K562 (cell line): ENCODE results near the gene GET3. TPM values are rescaled to one million over a fixed set of nuclear protein-coding genes. Genes with fewer than 3 reads are reported as not detected.

Experiments used
- ATAC-seq: fragments of 200-7000 bp; cut with Tn5 transposase; 3 replicates; pipeline ENCODE4 v1.9.1; 2020; ENCODE audit warnings: moderate library complexity
- BruUV-seq: library from RNA; stranded (reverse); fragments of 400-500 nt; replicated peaks from 2 replicates; lab custom pipeline; 2021; lab: Mats Ljungman, UMichigan
- CTCF ChIA-PET: fragments of 300-600 bp; formaldehyde crosslinking; extraction: SDS; loops from one replicate; lab custom pipeline; 2021; ENCODE audit warnings: low intra/inter-chr PET ratio; lab: Yijun Ruan, JAX
- POLR2A ChIA-PET: fragments of 300-600, 350-650 bp; sonication (Branson Sonifier 250); formaldehyde crosslinking; extraction: SDS; loops from one replicate; lab custom pipeline; 2021; ENCODE audit warnings: antibody characterized with exemption, inconsistent platforms; lab: Yijun Ruan, JAX
- DNase-seq, 4 experiments: peaks; one replicate each; pipeline versions ENCODE4 v3.0.0 to v3.0.0-alpha.2; 2011 to 2018; ENCODE audit warnings: low spot score in 3 of 4, mixed read lengths in 3 of 4; ENCODE audit errors: extremely low read depth in 1 of 4
- FAIRE-seq: peaks from 2 replicates; lab custom pipeline; 2011; peaks lifted over from hg19 to GRCh38; lab: Jason Lieb, UNC
- H2AFZ ChIP-seq: 2 replicates; pipeline ENCODE4 v1.6.0; 2011; ENCODE audit warnings: low read depth, low read length, control low read depth, inconsistent platforms
- H3K27ac ChIP-seq: fragments of 200-600 bp; 3 replicates; pipeline ENCODE4 v1.8.0; 2011; ENCODE audit warnings: low read depth, mild to moderate bottlenecking, control low read depth, inconsistent platforms, low read length, moderate library complexity, mixed read lengths; ENCODE audit errors: extremely low read depth
- H3K27me3 ChIP-seq, 2 experiments: fragments of 300-600 bp in 1 of 2; 2 replicates in 1 of 2; 3 replicates in 1 of 2; pipeline versions ENCODE4 v1.6.0 to v1.8.0; 2011; ENCODE audit warnings: inconsistent platforms in 2 of 2, low read length in 2 of 2, mild to moderate bottlenecking in 1 of 2, mixed read lengths in 1 of 2, moderate library complexity in 1 of 2; ENCODE audit not compliant: control insufficient read depth in 2 of 2, insufficient read depth in 2 of 2
- H3K36me3 ChIP-seq: fragments of 300-600 bp; 3 replicates; pipeline ENCODE4 v1.8.0; 2011; ENCODE audit warnings: mild to moderate bottlenecking, low read length, inconsistent platforms; ENCODE audit not compliant: control insufficient read depth, insufficient read depth
- H3K4me1 ChIP-seq, 2 experiments: fragments of 200-600 bp in 1 of 2; replicated peaks in 1 of 2; 2 replicates in 1 of 2; 3 replicates in 1 of 2; pipeline versions ENCODE4 v1.5.1 to v1.8.0; 2011; ENCODE audit warnings: inconsistent platforms in 2 of 2, low read length in 2 of 2, mild to moderate bottlenecking in 1 of 2, mixed read lengths in 1 of 2, moderate library complexity in 1 of 2; ENCODE audit not compliant: control insufficient read depth in 2 of 2, insufficient read depth in 2 of 2
- H3K4me2 ChIP-seq: 2 replicates; pipeline ENCODE4 v1.6.1; 2011; ENCODE audit warnings: low read length, control low read depth, inconsistent platforms, mixed read lengths; ENCODE audit not compliant: insufficient read depth
- H3K4me3 ChIP-seq: fragments of 200-600 bp; sonication (generic), shearing (Covaris generic); 2 replicates; pipeline ENCODE4 v1.5.1; 2016; ENCODE audit warnings: control low read depth, inconsistent platforms
- H3K79me2 ChIP-seq: fragments of 200-600 bp; 3 replicates; pipeline ENCODE4 v1.8.0; 2011; ENCODE audit warnings: low read length, inconsistent platforms; ENCODE audit not compliant: control insufficient read depth, insufficient read depth
- H3K9ac ChIP-seq, 2 experiments: 2 replicates each; pipeline versions ENCODE4 v1.6.0 to v1.6.1; 2011; ENCODE audit warnings: low read depth in 2 of 2, low read length in 2 of 2, control low read depth in 1 of 2, inconsistent platforms in 1 of 2, mild to moderate bottlenecking in 1 of 2, mixed read lengths in 1 of 2; ENCODE audit not compliant: insufficient read depth in 1 of 2
- H3K9me1 ChIP-seq: one replicate; pipeline ENCODE4 v1.6.0; 2011; ENCODE audit warnings: inconsistent platforms, mild to moderate bottlenecking, low read length, moderate library complexity; ENCODE audit not compliant: control insufficient read depth, insufficient read depth
- H3K9me3 ChIP-seq: replicated peaks from 2 replicates; pipeline ENCODE4 v1.5.1; 2011; ENCODE audit warnings: low read depth, low read length, inconsistent platforms; ENCODE audit not compliant: control insufficient read depth, insufficient read depth
- H4K20me1 ChIP-seq: replicated peaks from 2 replicates; pipeline ENCODE4 v1.6.1; 2011; ENCODE audit warnings: low read length, inconsistent platforms, mixed read lengths; ENCODE audit not compliant: control insufficient read depth, insufficient read depth
- CREM ChIP-seq: IDR thresholded peaks from 2 replicates; pipeline ENCODE4 v1.6.1; 2014; ENCODE audit warnings: antibody characterized with exemption, low read depth
- MCM5 ChIP-seq: fragments of 450-650 bp; IDR thresholded peaks from 2 replicates; pipeline ENCODE4 v1.6.1; 2016; ENCODE audit warnings: low read depth
- ZBED1 ChIP-seq: IDR thresholded peaks from 2 replicates; pipeline ENCODE4 v1.6.1; 2014
- WGBS: fragments of 100-300 bp; shearing (Covaris generic); methylation state at CpG from one replicate; pipeline ENCODE4 v1.1.6; 2016; ENCODE audit warnings: low coverage, mixed read lengths; ENCODE audit not compliant: insufficient coverage; ENCODE audit errors: missing lambda C conversion rate; 5-methylcytosine and 5-hydroxymethylcytosine counted together
- in situ Hi-C: fragments of 300-500 bp; cut with MboI; formaldehyde crosslinking; loops from 4 replicates; pipeline ENCODE4 v1.15.0; 2018; ENCODE audit warnings: inconsistent platforms, mixed read lengths
- intact Hi-C: fragments of 100-400 bp; cut with micrococcal nuclease; formaldehyde crosslinking; loops from 2 replicates; pipeline ENCODE4 v1.14.2; 2022
- polyA plus RNA-seq, 8 experiments: library from polyadenylated mRNA; depleted of rRNA in 4 of 8; stranded (reverse) in 5 of 8; unstranded in 3 of 8; fragments of >200 nt; fragmentation: Nextera tagmentation in 2 of 8; fragmentation: Illumina TruSeq in 1 of 8; extraction: Ambion mirVana in 2 of 8; extraction: Trizol in 1 of 8; gene quantifications; 2 replicates each; pipeline versions ENCODE4 v1.2.1 to v1.2.3, GENCODE V29; 2011 to 2014; ENCODE audit warnings: inconsistent platforms in 1 of 8, missing spikeins in 1 of 8
- total RNA-seq, 7 experiments: library from RNA; depleted of rRNA in 6 of 7; stranded (reverse); fragments of >200 nt in 6 of 7; fragmentation: Illumina TruSeq in 2 of 7; extraction: Trizol in 2 of 7; gene quantifications; 2 replicates each; pipeline versions ENCODE4 v1.2.1 to v1.2.3, GENCODE V29; 2011 to 2021; ENCODE audit warnings: low replicate concordance in 1 of 7
- TF ChIP-seq, protein P1 (sequence below): sonication (generic); IDR thresholded peaks from 2 replicates; pipeline ENCODE4 v1.6.1; 2016
- TF ChIP-seq, protein P2 (sequence below), 2 experiments: IDR thresholded peaks; 2 replicates each; pipeline ENCODE4 v1.6.1; 2012; ENCODE audit warnings: improper control_type of control experiment in 2 of 2, low read depth in 2 of 2, low read length in 2 of 2, borderline replicate concordance in 1 of 2
- TF ChIP-seq, protein P3 (sequence below), 3 experiments: IDR thresholded peaks in 2 of 3; conservative IDR thresholded peaks in 1 of 3; 2 replicates each; pipeline ENCODE4 v1.5.1; 2011 to 2012; ENCODE audit warnings: low read length in 3 of 3, mild to moderate bottlenecking in 3 of 3, control low read depth in 2 of 3, improper control_type of control experiment in 1 of 3, inconsistent platforms in 1 of 3, low read depth in 1 of 3, mixed read lengths in 1 of 3, moderate library complexity in 1 of 3; ENCODE audit not compliant: insufficient read depth in 2 of 3

The GET3 gene
- total and polyA plus RNA-seq, 9 of the 15 experiments (the other 6 are each of a cell fraction or from before 2014, with no cell fraction given) = 8.3 to 83.5 (median 51.8) TPM

DNA sequence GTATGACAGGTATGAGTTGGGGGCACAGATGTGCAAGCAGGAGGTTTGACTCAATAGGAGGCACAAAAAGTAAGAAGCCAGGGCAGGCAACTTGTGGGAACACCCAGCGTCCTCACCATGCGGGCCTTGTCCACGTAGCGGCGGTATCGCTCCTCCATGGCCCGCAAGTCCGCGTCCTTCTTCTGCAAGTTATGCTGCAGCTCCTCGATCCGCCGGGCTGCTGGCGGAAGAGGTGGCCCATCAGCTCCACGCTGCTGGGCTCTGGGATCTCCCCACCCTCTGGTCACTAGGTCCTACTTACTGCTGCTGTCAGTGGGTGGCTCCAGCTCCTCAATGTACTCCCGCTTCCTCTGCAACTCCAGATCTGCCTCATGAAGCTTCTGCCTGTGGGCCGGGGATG lies 27.4 kb downstream of the GET3 start (continued):
- TF ChIP-seq, protein P1, sequence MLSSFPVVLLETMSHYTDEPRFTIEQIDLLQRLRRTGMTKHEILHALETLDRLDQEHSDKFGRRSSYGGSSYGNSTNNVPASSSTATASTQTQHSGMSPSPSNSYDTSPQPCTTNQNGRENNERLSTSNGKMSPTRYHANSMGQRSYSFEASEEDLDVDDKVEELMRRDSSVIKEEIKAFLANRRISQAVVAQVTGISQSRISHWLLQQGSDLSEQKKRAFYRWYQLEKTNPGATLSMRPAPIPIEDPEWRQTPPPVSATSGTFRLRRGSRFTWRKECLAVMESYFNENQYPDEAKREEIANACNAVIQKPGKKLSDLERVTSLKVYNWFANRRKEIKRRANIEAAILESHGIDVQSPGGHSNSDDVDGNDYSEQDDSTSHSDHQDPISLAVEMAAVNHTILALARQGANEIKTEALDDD = no peak

DNA sequence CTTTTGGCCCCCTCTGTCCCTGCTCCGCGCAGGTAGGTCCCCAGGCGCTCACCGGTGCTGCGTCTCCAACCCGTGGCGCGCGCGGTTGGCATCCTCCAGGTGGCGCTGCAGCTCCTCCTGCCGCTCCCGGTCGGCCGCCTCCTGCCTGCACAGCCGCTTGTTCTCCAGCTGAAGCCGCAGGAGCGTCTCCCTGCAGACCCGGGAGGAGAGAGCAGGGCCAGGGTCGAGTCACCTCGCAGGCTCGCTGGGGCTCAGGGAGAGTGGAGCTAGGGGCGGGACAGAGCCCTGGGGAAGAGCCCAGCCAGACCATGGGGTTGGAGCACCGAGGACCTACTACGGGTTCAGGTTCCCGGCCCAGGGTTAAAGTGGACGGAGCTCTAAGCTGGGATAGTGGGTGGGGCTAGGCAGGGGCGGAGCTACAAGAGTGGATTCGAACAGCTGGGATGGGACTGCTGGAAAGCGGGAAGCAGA lies 28.8 kb downstream of the GET3 start:
- Histone ChIP-seq H3K36me3 (peaks cover 6% of the 10 kb centered on the region; the same call in 1 of the 3 replicates), H3K27ac (no peak overlapping the region), H3K4me1 (peaks cover 0 to 29% of the 10 kb centered on the region in 2 experiments; a peak in 2 of 5 replicates), H2AFZ (peak overlapping the region; percentile 77; the same call in 1 of the 2 replicates), H3K4me2 (peak overlapping the region; percentile 69), H3K9ac (peak overlapping the region in 1 of 2 experiments; percentile 53; a peak in 2 of 4 replicates), H3K79me2 (no peaks in the 10 kb centered on the region), H4K20me1 (no peaks in the 10 kb centered on the region), H3K27me3 (no peaks in the 10 kb centered on the region), H3K9me3 (no peaks in the 10 kb centered on the region), H3K9me1 (no peaks in the 10 kb centered on the region), H3K4me3 (peak overlapping the region; percentile 41)
- intact Hi-C loops (no loop called here), in situ Hi-C loops (loop anchor here (5.0 kb wide), 1 partner anchor 81 kb away; no protein-coding TSS in a partner anchor)
- WGBS = 43% methylated on average over 30 of the region's 30 CpGs
- ATAC-seq = peak; percentile 95
- ChIA-PET POLR2A (interaction anchor here (0.6 to 3.9 kb wide), 5 partner anchors 9 to 50 kb away, joined by 3 to 27 read pairs (median 5); partner anchors contain the start of genes JUNB and TNPO2), CTCF (interaction anchor here (0.6 to 1.3 kb wide), 2 partner anchors 30 to 49 kb away, joined by 5 to 6 read pairs; no protein-coding TSS in a partner anchor)
- peak; percentile 44 to 72 (median 54) for DNase-seq
- no TSS peak for BruUV-seq
- FAIRE-seq = no peak
- TF ChIP-seq ZBED1 = no peak
- TF ChIP-seq, protein P2, sequence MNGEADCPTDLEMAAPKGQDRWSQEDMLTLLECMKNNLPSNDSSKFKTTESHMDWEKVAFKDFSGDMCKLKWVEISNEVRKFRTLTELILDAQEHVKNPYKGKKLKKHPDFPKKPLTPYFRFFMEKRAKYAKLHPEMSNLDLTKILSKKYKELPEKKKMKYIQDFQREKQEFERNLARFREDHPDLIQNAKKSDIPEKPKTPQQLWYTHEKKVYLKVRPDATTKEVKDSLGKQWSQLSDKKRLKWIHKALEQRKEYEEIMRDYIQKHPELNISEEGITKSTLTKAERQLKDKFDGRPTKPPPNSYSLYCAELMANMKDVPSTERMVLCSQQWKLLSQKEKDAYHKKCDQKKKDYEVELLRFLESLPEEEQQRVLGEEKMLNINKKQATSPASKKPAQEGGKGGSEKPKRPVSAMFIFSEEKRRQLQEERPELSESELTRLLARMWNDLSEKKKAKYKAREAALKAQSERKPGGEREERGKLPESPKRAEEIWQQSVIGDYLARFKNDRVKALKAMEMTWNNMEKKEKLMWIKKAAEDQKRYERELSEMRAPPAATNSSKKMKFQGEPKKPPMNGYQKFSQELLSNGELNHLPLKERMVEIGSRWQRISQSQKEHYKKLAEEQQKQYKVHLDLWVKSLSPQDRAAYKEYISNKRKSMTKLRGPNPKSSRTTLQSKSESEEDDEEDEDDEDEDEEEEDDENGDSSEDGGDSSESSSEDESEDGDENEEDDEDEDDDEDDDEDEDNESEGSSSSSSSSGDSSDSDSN (IDR thresholded peaks at IDR 0.05; ENCODE audit: borderline replicate concordance in 1 of 2, low read depth in 2 of 2, low read length in 2 of 2) = 0 out of 4 replicates have a peak, but pooled peaks of 1 of the 2 experiments have one; percentile 39
- TF ChIP-seq, protein P3, sequence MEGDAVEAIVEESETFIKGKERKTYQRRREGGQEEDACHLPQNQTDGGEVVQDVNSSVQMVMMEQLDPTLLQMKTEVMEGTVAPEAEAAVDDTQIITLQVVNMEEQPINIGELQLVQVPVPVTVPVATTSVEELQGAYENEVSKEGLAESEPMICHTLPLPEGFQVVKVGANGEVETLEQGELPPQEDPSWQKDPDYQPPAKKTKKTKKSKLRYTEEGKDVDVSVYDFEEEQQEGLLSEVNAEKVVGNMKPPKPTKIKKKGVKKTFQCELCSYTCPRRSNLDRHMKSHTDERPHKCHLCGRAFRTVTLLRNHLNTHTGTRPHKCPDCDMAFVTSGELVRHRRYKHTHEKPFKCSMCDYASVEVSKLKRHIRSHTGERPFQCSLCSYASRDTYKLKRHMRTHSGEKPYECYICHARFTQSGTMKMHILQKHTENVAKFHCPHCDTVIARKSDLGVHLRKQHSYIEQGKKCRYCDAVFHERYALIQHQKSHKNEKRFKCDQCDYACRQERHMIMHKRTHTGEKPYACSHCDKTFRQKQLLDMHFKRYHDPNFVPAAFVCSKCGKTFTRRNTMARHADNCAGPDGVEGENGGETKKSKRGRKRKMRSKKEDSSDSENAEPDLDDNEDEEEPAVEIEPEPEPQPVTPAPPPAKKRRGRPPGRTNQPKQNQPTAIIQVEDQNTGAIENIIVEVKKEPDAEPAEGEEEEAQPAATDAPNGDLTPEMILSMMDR (IDR thresholded peaks at IDR 0.05 in 2 of 3, conservative IDR thresholded peaks at IDR 0.05 in 1 of 3; ENCODE audit: insufficient read depth in 2 of 3, low read depth in 1 of 3, low read length in 3 of 3) = peak; percentile 51 to 92 (median 58); a peak in 5 of 6 replicates
- no peak for TF ChIP-seq MCM5
- TF ChIP-seq CREM = 0 out of 2 replicates have a peak, but pooled peaks have one; percentile 7
